ACC112 (cell line): ENCODE results near the gene SLC25A11.

Source experiments
- H2AFZ ChIP-seq: fragments of 200-600 bp; sonication (generic); one replicate; pipeline ENCODE4 v1.6.0; 2017; ENCODE audit warnings: antibody characterized with exemption, low read length; ENCODE audit not compliant: unreplicated experiment
- H3K27ac ChIP-seq: fragments of 200-600 bp; sonication (generic); 2 replicates; pipeline ENCODE4 v1.5.1; 2014; ENCODE audit warnings: low read depth, mild to moderate bottlenecking, antibody characterized with exemption, low read length, moderate library complexity
- H3K27me3 ChIP-seq: fragments of 200-600 bp; sonication (generic); 2 replicates; pipeline ENCODE4 v1.6.1; 2014; ENCODE audit warnings: mild to moderate bottlenecking, antibody characterized with exemption, low read length, moderate library complexity, mixed read lengths; ENCODE audit not compliant: insufficient read depth
- H3K36me3 ChIP-seq: fragments of 200-600 bp; sonication (generic); 2 replicates; pipeline ENCODE4 v1.6.1; 2016; ENCODE audit warnings: mild to moderate bottlenecking, antibody characterized with exemption, low read length, moderate library complexity, mixed read lengths; ENCODE audit not compliant: insufficient read depth
- H3K4me1 ChIP-seq: fragments of 200-600 bp; sonication (generic); one replicate; pipeline ENCODE4 v1.6.1; 2016; ENCODE audit warnings: low read length, mixed read lengths; ENCODE audit not compliant: insufficient read depth, unreplicated experiment, control insufficient read depth
- H3K4me3 ChIP-seq: fragments of 200-600 bp; sonication (generic); 2 replicates; pipeline ENCODE4 v1.5.1; 2014; ENCODE audit warnings: mild to moderate bottlenecking, low read depth, low read length
- H3K79me2 ChIP-seq: fragments of 200-600 bp; sonication (generic); one replicate; pipeline ENCODE4 v1.6.0; 2016; ENCODE audit warnings: low read length; ENCODE audit not compliant: control insufficient read depth, unreplicated experiment, insufficient read depth

Gene SLC25A11

DNA sequence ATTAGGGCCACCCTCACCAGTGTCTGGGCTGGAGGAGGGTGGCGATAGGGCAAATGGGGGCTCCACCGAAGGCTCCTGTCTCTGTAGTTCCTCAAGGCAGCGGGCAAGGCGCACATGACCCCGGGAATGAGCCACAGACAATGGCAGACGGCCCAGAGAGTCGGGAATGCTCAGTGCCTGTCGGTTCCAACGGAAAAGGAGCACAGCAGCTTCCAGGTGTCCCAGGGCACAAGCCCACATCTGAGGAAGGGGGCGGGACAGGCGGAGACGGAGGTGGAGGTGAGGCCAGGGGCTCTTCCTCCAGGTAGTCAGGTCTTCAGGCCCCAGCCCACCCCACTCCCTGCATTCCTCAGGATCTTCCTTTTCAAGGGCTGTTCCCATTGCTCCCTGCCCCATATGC, 32.9 kb upstream of the SLC25A11 start:
- Histone ChIP-seq H3K27ac (no peak overlapping the region), H3K36me3 (peaks cover 13% of the 10 kb centered on the region; the same call in 1 of the 2 replicates), H3K27me3 (no peaks in the 10 kb centered on the region)

DNA sequence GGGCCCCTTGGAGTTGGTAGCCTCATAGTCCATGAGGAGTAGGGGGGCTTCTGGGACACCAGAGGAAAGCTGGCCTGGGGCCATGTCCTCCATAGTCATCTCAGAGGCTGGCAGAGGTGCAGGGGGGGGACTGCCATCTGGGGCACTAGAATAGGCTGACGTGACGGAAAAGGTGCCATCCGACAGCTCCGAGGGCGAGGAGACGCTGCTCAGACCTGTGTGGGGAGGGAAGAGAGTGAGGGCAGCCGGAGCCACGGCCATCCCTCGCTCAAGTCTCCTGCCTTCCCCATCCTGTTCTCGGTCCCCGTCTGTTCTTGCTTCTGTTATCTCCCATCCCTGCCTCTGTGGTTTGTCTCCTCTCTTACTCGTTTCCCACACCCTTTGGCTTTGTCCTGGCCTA, 32.5 kb upstream of the SLC25A11 start:
- Histone ChIP-seq H3K27ac (no peak overlapping the region), H3K4me3 (no peak overlapping the region), H3K27me3 (no peaks in the 10 kb centered on the region), H3K79me2 (peaks cover 16% of the 10 kb centered on the region), H3K4me1 (peaks cover 19% of the 10 kb centered on the region), H3K36me3 (peaks cover 13% of the 10 kb centered on the region; the same call in 1 of the 2 replicates), H2AFZ (no peak overlapping the region)

More for the DNA sequence above, 32.9 kb upstream of the SLC25A11 start:
- no peak overlapping the region for H3K4me3 ChIP-seq
- no peak overlapping the region for H2AFZ ChIP-seq
- H3K79me2 ChIP-seq, result peaks cover 16% of the 10 kb centered on the region
- H3K4me1 ChIP-seq, result peaks cover 19% of the 10 kb centered on the region

DNA sequence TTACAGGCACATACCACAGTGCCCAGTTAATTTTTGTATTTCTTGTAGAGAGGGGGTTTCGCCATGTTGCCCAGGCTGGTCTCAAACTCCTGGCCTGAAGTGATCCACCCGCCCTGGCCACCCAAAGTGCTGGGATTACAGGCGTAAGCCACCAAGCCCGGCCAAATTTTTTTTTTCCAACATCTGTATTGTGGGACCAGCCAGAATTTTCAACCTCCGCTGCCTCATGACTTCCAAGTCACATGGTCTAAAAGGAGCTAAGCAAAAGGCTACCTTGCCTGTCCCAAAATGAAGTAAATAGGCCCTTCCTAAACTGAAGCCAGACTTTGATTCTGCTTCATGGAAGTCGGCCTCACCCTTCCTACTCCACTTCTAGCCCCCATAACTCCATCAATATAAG, 32.0 kb upstream of the SLC25A11 start:
- Histone ChIP-seq H3K36me3 (peaks cover 13% of the 10 kb centered on the region; the same call in 1 of the 2 replicates), H3K27me3 (no peaks in the 10 kb centered on the region), H2AFZ (no peak overlapping the region), H3K27ac (no peak overlapping the region), H3K4me1 (peaks cover 19% of the 10 kb centered on the region), H3K4me3 (no peak overlapping the region), H3K79me2 (peaks cover 16% of the 10 kb centered on the region)

DNA sequence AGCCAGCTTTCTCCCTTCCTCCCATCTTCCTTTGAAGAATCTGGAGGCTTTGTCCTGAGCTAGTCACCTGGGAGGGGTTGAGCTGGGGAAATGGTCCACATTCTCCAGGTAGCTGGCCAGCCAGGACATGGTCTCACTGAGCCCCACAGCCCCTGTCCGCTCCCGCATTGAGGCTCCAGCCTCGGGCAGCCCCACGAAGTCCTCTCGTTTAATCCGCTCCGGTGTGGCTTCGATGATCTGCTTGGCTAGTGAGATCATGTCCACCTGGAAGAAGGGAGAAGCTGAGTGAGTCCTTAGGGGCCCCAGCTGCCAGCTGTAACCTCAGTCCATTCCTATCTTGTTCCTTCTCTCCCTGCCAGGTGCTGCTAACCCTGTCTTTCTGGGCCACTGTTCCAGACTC, 30.4 kb upstream of the SLC25A11 start:
- Histone ChIP-seq H3K79me2 (peaks cover 28% of the 10 kb centered on the region), H2AFZ (no peak overlapping the region), H3K27me3 (no peaks in the 10 kb centered on the region), H3K4me3 (peak overlapping the region; percentile 89; the same call in 1 of the 2 replicates), H3K36me3 (peaks cover 15% of the 10 kb centered on the region), H3K27ac (peak overlapping the region; percentile 97), H3K4me1 (peaks cover 22% of the 10 kb centered on the region)

DNA sequence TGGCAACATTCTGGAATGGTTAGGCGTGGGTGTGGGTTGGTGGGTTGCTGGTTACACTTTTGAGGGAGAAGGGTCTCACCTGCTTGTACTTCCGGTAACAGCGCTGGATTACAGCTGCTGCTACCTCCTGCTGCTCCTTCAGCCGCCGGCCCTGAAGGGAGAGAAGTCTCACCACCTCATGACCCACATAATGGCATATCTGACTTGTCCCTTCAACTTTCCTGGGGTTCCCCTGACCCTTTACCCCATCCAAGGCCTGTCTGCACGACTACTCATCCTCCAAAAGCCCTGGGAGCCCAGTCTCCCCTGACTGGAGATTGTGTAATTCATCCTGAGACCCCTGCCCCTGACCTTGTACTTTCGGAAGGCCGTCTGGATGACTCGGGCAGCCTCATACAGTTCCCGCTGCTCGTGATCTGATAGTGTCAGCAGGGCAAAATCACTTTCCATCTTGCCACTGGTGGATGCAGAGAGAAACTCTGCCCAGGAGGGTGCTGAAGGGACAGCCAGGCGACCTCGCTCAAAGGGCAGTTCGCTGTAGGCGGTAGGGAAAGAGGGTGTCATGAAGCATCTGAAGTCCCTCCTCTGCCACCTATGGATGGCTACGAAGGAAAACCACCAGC, 29.8 kb upstream of the SLC25A11 start:
- H3K4me1 ChIP-seq, result peaks cover 22% of the 10 kb centered on the region
- no peaks in the 10 kb centered on the region for H3K27me3 ChIP-seq
- no peak overlapping the region for H2AFZ ChIP-seq
- peaks cover 31% of the 10 kb centered on the region for H3K79me2 ChIP-seq
- H3K27ac ChIP-seq, result peak overlapping the region; percentile 97
- H3K4me3 ChIP-seq, result peak overlapping the region; percentile 89
- peaks cover 17% of the 10 kb centered on the region for H3K36me3 ChIP-seq

DNA sequence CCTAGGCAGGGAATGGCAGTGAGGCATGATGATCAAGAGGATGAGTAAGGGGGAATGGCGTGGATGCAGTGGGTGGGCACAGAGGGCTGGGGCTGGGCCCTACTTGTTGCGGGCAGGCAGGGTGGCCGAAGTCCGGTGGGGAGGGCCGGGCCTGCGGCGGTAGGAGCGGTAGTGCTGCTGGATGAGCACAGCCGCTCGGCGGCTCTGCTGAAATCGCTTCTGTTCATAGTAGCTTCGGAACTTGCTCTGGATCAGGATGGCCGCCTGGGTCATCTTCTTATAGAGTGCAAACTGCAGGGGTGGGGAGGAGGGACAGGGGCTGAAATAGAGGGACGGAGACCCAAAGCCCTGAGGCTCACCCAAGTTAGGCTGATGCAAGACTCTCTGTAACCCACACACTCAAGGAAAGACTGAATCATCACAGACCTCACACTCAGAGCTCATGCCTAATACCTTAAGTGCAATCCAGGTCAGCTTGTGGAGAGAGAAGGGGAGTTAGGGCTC, 29.3 kb upstream of the SLC25A11 start:
- no peak overlapping the region for H2AFZ ChIP-seq

DNA sequence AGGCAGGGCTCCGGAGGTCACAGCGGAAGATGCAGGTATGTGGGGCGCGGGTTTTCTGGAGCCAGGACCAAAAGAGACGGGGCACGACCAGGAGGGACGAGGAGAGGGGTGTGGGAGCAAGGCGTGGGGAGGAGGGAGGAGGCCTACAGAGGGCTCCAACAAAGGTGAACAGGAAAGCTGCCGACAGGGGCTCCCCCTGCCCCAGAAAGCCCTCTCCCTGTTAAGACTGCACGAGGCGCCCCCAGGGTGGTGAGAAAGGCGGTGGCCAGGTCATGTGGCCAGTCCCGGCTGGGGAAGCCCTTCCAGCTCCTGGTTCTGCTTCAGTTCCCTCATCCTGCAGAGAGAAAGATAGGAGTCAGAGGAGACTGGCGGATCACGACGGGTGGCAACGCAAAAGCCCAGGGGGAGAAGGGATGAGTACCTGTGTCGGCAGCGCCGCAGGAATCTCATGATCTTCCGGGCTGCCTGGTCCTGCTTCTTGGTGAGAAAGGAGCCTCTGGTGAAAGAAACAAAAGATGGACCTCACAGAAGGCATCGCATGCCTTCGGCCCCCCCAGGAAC, 28.7 kb upstream of the SLC25A11 start:
- Histone ChIP-seq H2AFZ (no peak overlapping the region), H3K27me3 (no peaks in the 10 kb centered on the region), H3K4me1 (peaks cover 22% of the 10 kb centered on the region), H3K4me3 (peak overlapping the region; percentile 89), H3K27ac (peak overlapping the region; percentile 97), H3K79me2 (peaks cover 31% of the 10 kb centered on the region), H3K36me3 (peaks cover 17% of the 10 kb centered on the region)

More for the DNA sequence above, 29.3 kb upstream of the SLC25A11 start:
- peaks cover 22% of the 10 kb centered on the region for H3K4me1 ChIP-seq
- H3K36me3 ChIP-seq, result peaks cover 17% of the 10 kb centered on the region
- peaks cover 31% of the 10 kb centered on the region for H3K79me2 ChIP-seq
- peak overlapping the region; percentile 89 for H3K4me3 ChIP-seq
- no peaks in the 10 kb centered on the region for H3K27me3 ChIP-seq
- H3K27ac ChIP-seq, result peak overlapping the region; percentile 97

DNA sequence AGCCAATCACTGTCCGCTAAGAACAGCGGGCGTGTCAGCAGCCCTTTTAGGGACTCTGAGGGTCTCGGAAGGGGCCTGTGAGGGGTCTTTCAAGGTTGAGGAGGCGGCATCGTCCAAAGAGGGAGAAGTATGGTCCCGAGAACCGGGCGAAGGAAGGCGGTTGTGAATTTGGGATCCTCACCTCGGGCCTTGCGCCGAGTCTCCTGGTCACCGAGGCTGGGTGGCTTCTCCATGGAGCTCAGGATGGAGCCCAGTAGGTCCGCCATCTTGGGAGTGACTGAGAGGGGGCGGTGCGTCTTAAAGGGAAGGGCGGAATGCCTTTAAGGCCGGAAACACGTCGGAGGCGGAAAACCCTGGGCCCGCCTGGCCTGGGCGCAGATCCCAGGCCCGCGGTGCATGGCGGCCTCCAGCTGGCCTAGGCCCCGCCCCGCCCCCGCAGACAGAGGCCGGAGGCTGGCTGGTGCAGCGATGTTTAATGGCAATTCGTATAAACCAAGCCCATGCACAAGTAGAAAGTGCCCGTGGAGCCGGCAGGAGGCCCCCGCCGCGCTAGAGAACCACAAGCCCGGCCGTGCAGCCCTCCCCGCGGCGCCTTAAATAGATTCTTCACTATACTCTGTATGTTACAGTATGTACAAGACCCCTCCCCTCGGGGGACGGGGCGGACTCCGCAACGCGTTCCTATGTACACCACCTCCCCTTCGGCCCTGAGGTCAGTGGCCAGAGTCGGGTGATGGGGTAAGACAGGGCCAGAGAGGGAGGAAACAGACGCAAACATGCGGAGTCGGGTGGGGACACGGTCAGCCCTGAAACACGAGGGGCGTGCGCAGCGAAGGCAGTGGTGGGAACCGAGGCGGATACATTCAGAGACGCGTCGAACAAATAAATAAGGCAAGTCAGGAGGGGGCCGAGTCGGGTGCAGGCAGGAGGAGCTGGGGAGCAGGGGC, 28.0 kb upstream of the SLC25A11 start, which contains the start of gene SPAG7:
Gene SPAG7 (minus strand): TSS at position 279 of the 947 bp plus-strand sequence. CDS start 13 bp downstream, at position 266.
- Histone ChIP-seq H3K36me3 (peaks cover 17% of the 10 kb centered on the region), H2AFZ (no peak within 1 kb of the TSS), H3K4me3 (peak within 1 kb of the TSS; percentile 89), H3K79me2 (peaks cover 31% of the 10 kb centered on the region), H3K27me3 (no peaks in the 10 kb centered on the region), H3K27ac (peak within 1 kb of the TSS; percentile 97), H3K4me1 (peaks cover 22% of the 10 kb centered on the region)

DNA sequence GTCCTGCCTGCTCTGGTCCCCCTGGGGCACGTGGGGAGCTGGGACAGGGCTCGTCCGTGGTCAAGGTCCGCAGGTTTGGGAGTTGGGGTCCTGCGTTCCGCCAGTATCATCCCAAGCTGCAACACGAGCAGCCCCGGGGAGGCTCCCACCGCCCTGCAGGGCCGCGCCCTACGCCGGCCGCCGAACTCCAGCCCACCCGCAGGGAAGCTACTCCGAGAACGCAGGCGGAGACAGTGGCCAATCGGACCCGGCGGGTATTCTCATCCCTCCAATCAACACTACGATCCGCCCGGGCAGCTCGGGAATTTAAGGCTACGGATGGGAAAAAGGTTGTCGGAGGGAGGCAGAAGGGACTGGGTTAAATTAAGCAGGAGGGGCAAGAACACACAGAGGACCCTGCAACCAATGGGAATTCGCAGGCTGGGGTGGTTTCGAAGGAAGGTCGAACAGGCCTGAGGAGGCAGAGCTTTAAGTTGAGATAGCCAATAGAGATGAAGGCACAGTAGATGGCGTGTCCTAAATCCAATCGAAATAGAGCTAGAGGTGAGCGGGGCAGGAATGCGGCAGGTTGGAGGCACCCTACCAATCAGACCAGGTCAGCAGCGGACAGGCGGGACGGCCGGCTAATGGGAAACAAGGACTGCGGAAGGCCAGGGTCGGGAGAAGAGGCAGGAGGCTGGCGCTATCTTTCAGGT, 27.1 kb upstream of the SLC25A11 start:
- Histone ChIP-seq H3K4me1 (peaks cover 22% of the 10 kb centered on the region), H3K79me2 (peaks cover 31% of the 10 kb centered on the region), H3K4me3 (peak overlapping the region; percentile 89), H3K36me3 (peaks cover 17% of the 10 kb centered on the region), H2AFZ (no peak overlapping the region), H3K27ac (peak overlapping the region; percentile 97), H3K27me3 (no peaks in the 10 kb centered on the region)
